Stimulated activated CD8-positive, alpha-beta memory T cell treated with anti-CD3 and anti-CD28 coated beads, Interleukin-7, amount 100 ng/mL, for 1 hour (primary cell): Measurements from ENCODE around the gene CACNA2D2.

Experiments
- DNase-seq, 2 donors: peaks; one replicate each; pipeline ENCODE4 v3.0.0-alpha.2; 2020; ENCODE audit warnings: low read depth in 2 of 2

CACNA2D2 gene

GRCh38 chr3:50347187-50347813 is 156.1 kb downstream of the CACNA2D2 start:
- DNase-seq: peak; percentile 41 to 50

- DNase-seq: peak; percentile 46 to 50
Observed at GRCh38 chr3:50345586-50346234, 157.7 kb downstream of the CACNA2D2 start, which contains the start of gene ZMYND10. Gene ZMYND10 (minus strand): TSS chr3:50345732. CDS start chr3:50345579, 153 bp downstream.

DNA sequence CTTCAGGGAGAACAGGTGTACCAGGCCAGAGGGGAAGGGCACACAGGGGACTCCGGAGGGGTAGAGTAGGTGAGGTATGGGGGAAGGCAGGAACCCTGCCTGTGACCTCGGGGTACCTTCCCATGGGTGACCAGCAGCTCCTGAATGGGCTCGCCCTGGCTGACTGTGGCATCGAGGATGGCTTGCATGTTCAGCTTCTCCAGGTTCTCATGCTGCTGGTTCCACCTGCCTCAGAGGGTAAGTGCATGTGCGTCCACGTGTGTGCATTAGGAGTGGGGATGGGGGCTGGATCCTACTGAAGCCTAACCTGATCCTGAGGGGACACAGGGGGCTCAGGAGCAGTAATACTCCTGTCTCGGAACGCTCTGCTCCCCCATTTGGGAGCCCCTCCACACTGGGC is 158.4 kb downstream of the CACNA2D2 start:
- no peak for DNase-seq

GRCh38 chr3:50342813-50343633 is 160.4 kb downstream of the CACNA2D2 start:
- DNase-seq: no peak

- DNase-seq: no peak
Observed at GRCh38 chr3:50341996-50342650, 161.3 kb downstream of the CACNA2D2 start.

GRCh38 chr3:50341537-50341936 is 161.9 kb downstream of the CACNA2D2 start:
- DNase-seq: no peak

- peak in 1 of 2 donors; percentile 37 for DNase-seq
Observed at GRCh38 chr3:50340448-50341329, 162.7 kb downstream of the CACNA2D2 start, which contains the start of gene RASSF1. Gene RASSF1 (minus strand): TSS chr3:50340836. CDS start chr3:50340805, 31 bp downstream.

DNA sequence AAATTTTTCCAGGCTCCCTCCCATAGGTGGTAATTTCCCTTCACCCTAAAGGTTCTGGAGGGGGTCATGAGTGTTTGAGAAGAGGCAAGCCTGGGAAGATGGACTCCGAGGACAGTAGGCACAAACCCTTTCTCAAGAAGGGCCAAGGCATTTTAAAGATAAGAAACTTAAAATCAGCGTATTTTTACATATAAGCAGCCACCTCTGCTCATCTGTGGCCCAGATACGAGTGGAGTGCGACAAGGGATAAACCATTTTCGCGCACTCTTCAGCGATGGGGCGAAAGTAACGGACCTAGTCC is 163.3 kb downstream of the CACNA2D2 start:
- DNase-seq: no peak

GRCh38 chr3:50339485-50340146 is 163.8 kb downstream of the CACNA2D2 start:
- DNase-seq: no peak

DNA sequence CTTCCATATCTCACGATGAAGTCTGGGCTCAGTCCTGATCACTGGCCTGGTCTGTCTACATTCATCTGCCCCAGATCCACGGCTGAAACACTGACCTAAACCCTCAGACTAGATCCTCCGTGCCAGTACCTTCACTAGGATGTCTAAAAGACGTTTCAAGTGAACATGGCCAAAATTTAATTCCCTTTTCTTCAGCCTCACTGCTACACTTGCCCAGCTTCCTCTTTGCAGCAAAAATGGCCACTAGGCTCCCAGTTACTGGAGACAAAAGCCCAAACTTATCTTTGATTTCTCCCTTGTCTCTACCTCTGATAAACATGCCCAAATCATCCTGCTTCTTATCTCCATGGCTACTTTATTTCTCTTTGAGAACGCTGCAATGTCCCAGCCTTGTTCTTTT is 164.5 kb downstream of the CACNA2D2 start:
- DNase-seq: no peak

DNA sequence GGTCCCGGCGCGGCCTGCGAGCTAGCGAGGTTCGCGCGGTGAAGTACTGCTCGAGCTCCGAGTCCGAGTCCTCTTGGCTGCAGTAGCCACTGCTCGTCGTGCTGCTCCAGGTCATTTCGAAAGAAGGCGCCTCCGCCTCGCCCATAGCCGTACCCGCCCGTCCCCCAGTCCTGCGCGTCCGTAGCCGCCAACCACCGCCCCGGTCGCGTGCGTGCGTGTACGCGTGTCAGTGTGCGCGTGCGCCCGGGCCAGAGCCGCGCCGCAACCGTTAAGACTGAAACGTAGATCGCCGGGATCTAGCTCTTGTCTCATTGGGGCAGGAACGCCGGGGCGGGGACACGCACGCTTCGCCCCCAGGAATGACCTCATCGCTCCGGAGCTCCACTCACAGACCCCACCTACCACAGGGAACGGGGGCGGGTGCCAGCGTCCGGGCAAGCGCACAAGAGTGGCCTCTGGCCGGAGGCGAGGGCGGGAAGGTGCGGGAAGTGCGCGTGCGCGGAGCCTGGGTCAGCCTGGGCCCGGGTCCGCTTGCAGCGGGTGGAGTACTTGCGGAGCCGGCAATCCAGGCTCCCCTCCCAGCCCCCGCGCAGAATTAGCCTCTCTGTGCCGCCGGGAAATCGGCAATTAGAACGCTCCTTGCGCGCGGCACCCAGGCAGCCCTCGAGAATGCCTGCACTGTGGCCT is 166.1 kb downstream of the CACNA2D2 start:
- peak; percentile 82 to 86 for DNase-seq

- no peak for DNase-seq
Observed at GRCh38 chr3:50336452-50337174, 166.8 kb downstream of the CACNA2D2 start.

DNA sequence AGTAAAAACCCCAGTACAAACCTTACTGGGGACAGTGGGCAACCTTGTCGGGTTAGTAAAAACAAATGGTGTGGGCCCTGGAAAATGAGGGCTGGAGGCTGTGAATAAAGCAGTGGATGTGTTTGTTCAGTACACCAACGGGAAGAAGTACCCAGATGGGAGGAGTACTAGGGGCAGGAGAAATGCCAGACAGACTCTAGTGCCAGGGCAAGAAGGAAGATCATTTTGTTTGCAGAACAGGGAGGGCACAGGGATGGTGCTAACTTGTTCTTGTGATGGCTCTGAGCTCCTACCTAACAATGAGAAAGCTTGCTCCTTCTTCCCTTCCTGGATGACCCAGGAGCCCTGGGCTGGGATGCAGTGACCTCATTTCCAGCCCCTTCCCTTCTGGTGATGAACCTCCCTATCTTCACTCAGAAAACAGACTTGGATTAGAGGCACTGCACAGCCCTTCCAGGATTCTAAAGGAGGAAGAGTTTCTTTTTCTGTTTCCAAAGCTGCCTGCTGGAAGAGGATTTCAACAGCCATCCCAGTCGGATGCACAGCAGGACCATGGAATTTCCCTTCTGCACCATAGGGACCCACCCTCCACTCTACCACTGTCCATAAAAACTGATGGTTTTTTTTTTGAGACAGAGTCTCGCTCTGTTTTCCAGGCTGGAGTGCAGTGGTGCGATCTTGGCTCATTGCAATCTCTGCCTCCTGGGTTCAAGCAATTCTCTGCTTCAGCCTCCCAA is 168.9 kb downstream of the CACNA2D2 start:
- DNase-seq: no peak

GRCh38 chr3:50333744-50334328 is 169.6 kb downstream of the CACNA2D2 start:
- no peak for DNase-seq

- no peak for DNase-seq
Observed at GRCh38 chr3:50331364-50331907, 172.0 kb downstream of the CACNA2D2 start.

GRCh38 chr3:50330330-50330729 is 173.1 kb downstream of the CACNA2D2 start:
- DNase-seq: no peak

DNA sequence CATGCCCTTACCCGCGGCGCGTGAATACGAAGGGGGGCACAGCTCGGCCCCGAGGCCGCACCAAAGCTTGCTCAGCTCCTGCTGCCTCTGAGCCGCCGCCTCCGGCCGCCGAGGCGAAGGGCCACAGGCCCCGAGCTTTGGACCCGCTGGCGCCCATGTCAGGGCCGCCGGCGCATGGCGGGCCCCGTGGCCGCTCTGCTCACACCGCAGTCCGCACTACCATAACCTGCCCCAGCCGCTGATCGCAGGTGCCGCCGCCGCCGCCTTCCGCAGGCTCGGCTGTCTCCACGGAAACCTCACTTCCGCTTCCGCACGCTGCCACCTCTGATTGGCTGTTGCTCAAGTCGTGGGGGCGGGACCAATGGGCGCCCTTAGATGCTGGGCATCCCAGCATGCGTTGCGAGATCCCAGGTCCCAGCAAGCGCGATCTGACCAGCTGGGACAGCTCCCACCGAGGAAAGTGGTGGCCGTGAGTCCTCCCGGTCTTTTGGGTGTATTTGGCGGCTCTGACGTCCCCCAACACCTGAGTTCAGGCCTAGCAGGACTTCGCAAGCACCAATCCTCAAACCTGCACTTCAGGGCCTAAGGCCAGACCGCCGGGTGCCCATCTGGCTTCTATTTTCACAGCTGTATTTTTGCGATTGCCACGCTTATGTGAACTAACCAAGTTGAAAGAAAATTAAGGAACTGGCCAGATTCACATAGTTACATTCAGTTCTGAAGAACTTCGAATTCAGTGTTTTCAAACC is 175.3 kb downstream of the CACNA2D2 start, which contains the start of gene TUSC2:
TUSC2 (minus strand) TSS at position 281 of the 749 bp plus-strand sequence; CDS start at position 157, 124 bp downstream.
- DNase-seq: peak; percentile 87 to 91
